ENCODE measurements around the gene C9.

- TF ChIP-seq TAF1 (IDR thresholded peaks at IDR 0.05; ENCODE audit: borderline replicate concordance, low read depth, low read length) (no peak), POLR2A (IDR thresholded peaks at IDR 0.05; ENCODE audit: low read depth, low read length) (no peak)
These were observed 107.6 kb downstream of the C9 start for GRCh38 chr5:39256477-39257235.
